ENCODE results near the gene FSD2. TPM values are rescaled to one million over a fixed set of nuclear protein-coding genes. Genes with fewer than 3 reads are reported as not detected.
A peak's percentile ranks its signal among the peaks of the same experiment; 100 is the strongest.

The FSD2 gene
- total RNA-seq, 1 experiment from 2014 or later = not detected

DNA sequence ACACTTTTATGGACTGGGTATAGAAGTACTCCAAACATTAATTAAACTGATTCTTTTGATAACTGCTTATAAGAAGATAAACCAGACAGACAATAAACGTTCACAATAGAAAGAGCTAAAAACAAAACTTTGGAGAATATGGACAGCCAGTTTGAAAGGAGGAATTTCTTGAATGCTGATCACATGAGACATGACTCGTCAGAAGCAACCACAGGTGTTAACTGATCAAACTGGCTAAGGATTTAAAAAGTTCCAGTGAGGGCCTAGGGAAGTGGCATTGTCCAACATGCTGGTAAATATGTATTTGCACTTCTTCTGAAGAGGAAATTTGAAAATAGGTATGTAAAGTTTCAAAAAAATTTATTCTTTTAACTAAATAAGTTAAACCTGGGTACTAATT lies 66.8 kb downstream of the FSD2 start:
- peak overlapping the region; percentile 40 for H3K27ac ChIP-seq (ENCODE audit: low read length)
- ChIA-PET CTCF (no interaction called here), POLR2A (ENCODE audit: unreplicated experiment) (no interaction called here)
- no peaks in the 10 kb centered on the region for H3K9me2 ChIP-seq (replicated peaks; ENCODE audit: low read length)
- DNase-seq = peak; percentile 27
- no peak overlapping the region for H2AFZ ChIP-seq (ENCODE audit: low read length)
- intact Hi-C loops (cut with micrococcal nuclease) = no loop called here
- BruUV-seq (replicated peaks) = no TSS peak
- no peaks in the 10 kb centered on the region for H3F3A ChIP-seq (ENCODE audit: low read length, unreplicated experiment)
- H3K4me1 ChIP-seq (ENCODE audit: insufficient read depth, low read length) = peaks cover 12% of the 10 kb centered on the region
- no peak for ATAC-seq
- no peaks in the 10 kb centered on the region for H3K36me3 ChIP-seq (ENCODE audit: low read depth, low read length)
- H3K4me2 ChIP-seq (ENCODE audit: low read length) = no peak overlapping the region
- no peak for TF ChIP-seq EZH2phosphoT487 (IDR thresholded peaks at IDR 0.05; ENCODE audit: borderline replicate concordance, low read length)
- no peak for TF ChIP-seq EZH2 (IDR thresholded peaks at IDR 0.05; ENCODE audit: low read length, unreplicated experiment)
- TF ChIP-seq, protein P1, sequence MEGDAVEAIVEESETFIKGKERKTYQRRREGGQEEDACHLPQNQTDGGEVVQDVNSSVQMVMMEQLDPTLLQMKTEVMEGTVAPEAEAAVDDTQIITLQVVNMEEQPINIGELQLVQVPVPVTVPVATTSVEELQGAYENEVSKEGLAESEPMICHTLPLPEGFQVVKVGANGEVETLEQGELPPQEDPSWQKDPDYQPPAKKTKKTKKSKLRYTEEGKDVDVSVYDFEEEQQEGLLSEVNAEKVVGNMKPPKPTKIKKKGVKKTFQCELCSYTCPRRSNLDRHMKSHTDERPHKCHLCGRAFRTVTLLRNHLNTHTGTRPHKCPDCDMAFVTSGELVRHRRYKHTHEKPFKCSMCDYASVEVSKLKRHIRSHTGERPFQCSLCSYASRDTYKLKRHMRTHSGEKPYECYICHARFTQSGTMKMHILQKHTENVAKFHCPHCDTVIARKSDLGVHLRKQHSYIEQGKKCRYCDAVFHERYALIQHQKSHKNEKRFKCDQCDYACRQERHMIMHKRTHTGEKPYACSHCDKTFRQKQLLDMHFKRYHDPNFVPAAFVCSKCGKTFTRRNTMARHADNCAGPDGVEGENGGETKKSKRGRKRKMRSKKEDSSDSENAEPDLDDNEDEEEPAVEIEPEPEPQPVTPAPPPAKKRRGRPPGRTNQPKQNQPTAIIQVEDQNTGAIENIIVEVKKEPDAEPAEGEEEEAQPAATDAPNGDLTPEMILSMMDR (conservative IDR thresholded peaks at IDR 0.05; ENCODE audit: low read depth, low read length) = no peak
- H3K9ac ChIP-seq (ENCODE audit: low read length) = no peak overlapping the region
- no peaks in the 10 kb centered on the region for H4K20me1 ChIP-seq (ENCODE audit: low read length)
- H3K9me3 ChIP-seq (ENCODE audit: low read length) = no peaks in the 10 kb centered on the region
- H3K4me3 ChIP-seq (ENCODE audit: low read length) = no peak overlapping the region
- H3K79me2 ChIP-seq (ENCODE audit: low read length) = no peaks in the 10 kb centered on the region
- no peaks in the 10 kb centered on the region for H3K27me3 ChIP-seq (ENCODE audit: low read length)

DNA sequence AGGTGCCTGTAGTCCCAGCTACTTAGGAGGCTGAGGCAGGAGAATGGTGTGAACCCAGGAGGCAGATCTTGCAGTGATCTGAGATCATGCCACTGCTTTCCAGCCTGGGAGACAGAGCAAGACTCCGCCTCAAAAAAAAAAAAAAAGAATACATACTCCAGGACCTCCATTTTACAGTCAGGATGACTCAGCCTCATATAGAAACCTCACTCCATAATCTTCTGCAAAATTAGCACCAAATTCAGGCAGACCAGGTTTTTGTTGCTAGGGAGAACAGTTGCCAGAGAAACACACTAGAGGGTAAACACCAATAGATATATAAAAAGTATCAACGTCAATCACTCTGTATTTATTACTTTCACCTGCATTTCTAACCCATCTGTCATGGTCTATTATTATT lies 67.9 kb downstream of the FSD2 start:
- DNase-seq (peak; percentile 48), ATAC-seq (peak; percentile 65)
- no peaks in the 10 kb centered on the region for H3K27me3 ChIP-seq (ENCODE audit: low read length)
- H3K9me3 ChIP-seq (ENCODE audit: low read length) = no peaks in the 10 kb centered on the region
- POLR2A ChIA-PET (ENCODE audit: unreplicated experiment) = no interaction called here
- CTCF ChIA-PET = no interaction called here
- no peaks in the 10 kb centered on the region for H3K79me2 ChIP-seq (ENCODE audit: low read length)
- H3K9me2 ChIP-seq (replicated peaks; ENCODE audit: low read length) = no peaks in the 10 kb centered on the region
- no TSS peak for BruUV-seq (replicated peaks)
- H3K4me2 ChIP-seq (ENCODE audit: low read length) = no peak overlapping the region
- no peaks in the 10 kb centered on the region for H4K20me1 ChIP-seq (ENCODE audit: low read length)
- H3F3A ChIP-seq (ENCODE audit: low read length, unreplicated experiment) = no peaks in the 10 kb centered on the region
- no peak overlapping the region for H3K4me3 ChIP-seq (ENCODE audit: low read length)
- TF ChIP-seq EZH2phosphoT487 (IDR thresholded peaks at IDR 0.05; ENCODE audit: borderline replicate concordance, low read length) = no peak
- TF ChIP-seq EZH2 (IDR thresholded peaks at IDR 0.05; ENCODE audit: low read length, unreplicated experiment) = no peak
- TF ChIP-seq, protein P1 (conservative IDR thresholded peaks at IDR 0.05; ENCODE audit: low read depth, low read length) = no peak
- H3K9ac ChIP-seq (ENCODE audit: low read length) = no peak overlapping the region
- H3K4me1 ChIP-seq (ENCODE audit: insufficient read depth, low read length) = peaks cover 12% of the 10 kb centered on the region
- no peak overlapping the region for H3K27ac ChIP-seq (ENCODE audit: low read length)
- intact Hi-C loops (cut with micrococcal nuclease) = no loop called here
- no peaks in the 10 kb centered on the region for H3K36me3 ChIP-seq (ENCODE audit: low read depth, low read length)
- no peak overlapping the region for H2AFZ ChIP-seq (ENCODE audit: low read length)

DNA sequence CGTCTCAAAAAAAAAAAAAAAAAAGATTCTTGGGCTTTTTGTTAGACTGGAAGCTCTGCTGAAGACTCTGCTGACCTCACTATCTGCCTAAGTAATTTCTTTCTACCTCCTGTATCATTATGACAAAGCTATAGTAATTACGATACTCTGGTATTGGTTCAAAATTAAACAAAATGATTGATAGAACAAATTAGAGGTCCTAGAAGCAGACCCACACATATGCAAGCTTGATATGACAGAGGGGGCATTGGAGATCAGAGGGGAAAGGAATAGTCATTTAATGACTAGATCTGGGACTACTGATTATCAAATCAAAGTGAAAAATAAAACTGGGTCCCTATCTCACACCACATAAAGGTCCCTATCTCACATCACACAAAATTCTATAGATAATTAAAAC lies 74.3 kb downstream of the FSD2 start:
- ATAC-seq = no peak
- H3K4me2 ChIP-seq (ENCODE audit: low read length) = no peak overlapping the region
- no peak overlapping the region for H3K4me3 ChIP-seq (ENCODE audit: low read length)
- H3F3A ChIP-seq (ENCODE audit: low read length, unreplicated experiment) = no peaks in the 10 kb centered on the region
- H3K9me2 ChIP-seq (replicated peaks; ENCODE audit: low read length) = no peaks in the 10 kb centered on the region
- ChIA-PET CTCF (no interaction called here), POLR2A (ENCODE audit: unreplicated experiment) (no interaction called here)
- H3K9me3 ChIP-seq (ENCODE audit: low read length) = no peaks in the 10 kb centered on the region
- H3K27me3 ChIP-seq (ENCODE audit: low read length) = no peaks in the 10 kb centered on the region
- intact Hi-C loops (cut with micrococcal nuclease) = no loop called here
- H3K79me2 ChIP-seq (ENCODE audit: low read length) = no peaks in the 10 kb centered on the region
- BruUV-seq (replicated peaks) = no TSS peak
- H3K27ac ChIP-seq (ENCODE audit: low read length) = no peak overlapping the region
- no peaks in the 10 kb centered on the region for H3K4me1 ChIP-seq (ENCODE audit: insufficient read depth, low read length)
- H2AFZ ChIP-seq (ENCODE audit: low read length) = no peak overlapping the region
- TF ChIP-seq EZH2 (IDR thresholded peaks at IDR 0.05; ENCODE audit: low read length, unreplicated experiment) (no peak), EZH2phosphoT487 (IDR thresholded peaks at IDR 0.05; ENCODE audit: borderline replicate concordance, low read length) (no peak)
- TF ChIP-seq, protein P1 (conservative IDR thresholded peaks at IDR 0.05; ENCODE audit: low read depth, low read length) = no peak
- no peak overlapping the region for H3K9ac ChIP-seq (ENCODE audit: low read length)
- no peaks in the 10 kb centered on the region for H3K36me3 ChIP-seq (ENCODE audit: low read depth, low read length)
- no peaks in the 10 kb centered on the region for H4K20me1 ChIP-seq (ENCODE audit: low read length)
- DNase-seq = no peak

Measured in PC-3 (cell line).